K562 (cell line): ENCODE data around the gene TMEM214. TPM values are rescaled to one million over a fixed set of nuclear protein-coding genes. Genes with fewer than 3 reads are reported as not detected.

Experiments
- ATAC-seq: fragments of 200-7000 bp; cut with Tn5 transposase; 3 replicates; pipeline ENCODE4 v1.9.1; 2020; ENCODE audit warnings: moderate library complexity
- BruUV-seq: library from RNA; stranded (reverse); fragments of 400-500 nt; replicated peaks from 2 replicates; lab custom pipeline; 2021; lab: Mats Ljungman, UMichigan
- CTCF ChIA-PET: fragments of 300-600 bp; formaldehyde crosslinking; extraction: SDS; loops from one replicate; lab custom pipeline; 2021; ENCODE audit warnings: low intra/inter-chr PET ratio; lab: Yijun Ruan, JAX
- POLR2A ChIA-PET: fragments of 300-600, 350-650 bp; sonication (Branson Sonifier 250); formaldehyde crosslinking; extraction: SDS; loops from one replicate; lab custom pipeline; 2021; ENCODE audit warnings: antibody characterized with exemption, inconsistent platforms; lab: Yijun Ruan, JAX
- DNase-seq, 4 experiments: peaks; one replicate each; pipeline versions ENCODE4 v3.0.0 to v3.0.0-alpha.2; 2011 to 2018; ENCODE audit warnings: low spot score in 3 of 4, mixed read lengths in 3 of 4; ENCODE audit errors: extremely low read depth in 1 of 4
- FAIRE-seq: peaks from 2 replicates; lab custom pipeline; 2011; peaks lifted over from hg19 to GRCh38; lab: Jason Lieb, UNC
- H2AFZ ChIP-seq: 2 replicates; pipeline ENCODE4 v1.6.0; 2011; ENCODE audit warnings: low read depth, low read length, control low read depth, inconsistent platforms
- H3K27ac ChIP-seq: fragments of 200-600 bp; 3 replicates; pipeline ENCODE4 v1.8.0; 2011; ENCODE audit warnings: low read depth, mild to moderate bottlenecking, control low read depth, inconsistent platforms, low read length, moderate library complexity, mixed read lengths; ENCODE audit errors: extremely low read depth
- H3K27me3 ChIP-seq, 2 experiments: fragments of 300-600 bp in 1 of 2; 2 replicates in 1 of 2; 3 replicates in 1 of 2; pipeline versions ENCODE4 v1.6.0 to v1.8.0; 2011; ENCODE audit warnings: inconsistent platforms in 2 of 2, low read length in 2 of 2, mild to moderate bottlenecking in 1 of 2, mixed read lengths in 1 of 2, moderate library complexity in 1 of 2; ENCODE audit not compliant: control insufficient read depth in 2 of 2, insufficient read depth in 2 of 2
- H3K36me3 ChIP-seq: fragments of 300-600 bp; 3 replicates; pipeline ENCODE4 v1.8.0; 2011; ENCODE audit warnings: mild to moderate bottlenecking, low read length, inconsistent platforms; ENCODE audit not compliant: control insufficient read depth, insufficient read depth
- H3K4me1 ChIP-seq, 2 experiments: fragments of 200-600 bp in 1 of 2; replicated peaks in 1 of 2; 2 replicates in 1 of 2; 3 replicates in 1 of 2; pipeline versions ENCODE4 v1.5.1 to v1.8.0; 2011; ENCODE audit warnings: inconsistent platforms in 2 of 2, low read length in 2 of 2, mild to moderate bottlenecking in 1 of 2, mixed read lengths in 1 of 2, moderate library complexity in 1 of 2; ENCODE audit not compliant: control insufficient read depth in 2 of 2, insufficient read depth in 2 of 2
- H3K4me2 ChIP-seq: 2 replicates; pipeline ENCODE4 v1.6.1; 2011; ENCODE audit warnings: low read length, control low read depth, inconsistent platforms, mixed read lengths; ENCODE audit not compliant: insufficient read depth
- H3K4me3 ChIP-seq: fragments of 200-600 bp; sonication (generic), shearing (Covaris generic); 2 replicates; pipeline ENCODE4 v1.5.1; 2016; ENCODE audit warnings: control low read depth, inconsistent platforms
- H3K79me2 ChIP-seq: fragments of 200-600 bp; 3 replicates; pipeline ENCODE4 v1.8.0; 2011; ENCODE audit warnings: low read length, inconsistent platforms; ENCODE audit not compliant: control insufficient read depth, insufficient read depth
- H3K9ac ChIP-seq, 2 experiments: 2 replicates each; pipeline versions ENCODE4 v1.6.0 to v1.6.1; 2011; ENCODE audit warnings: low read depth in 2 of 2, low read length in 2 of 2, control low read depth in 1 of 2, inconsistent platforms in 1 of 2, mild to moderate bottlenecking in 1 of 2, mixed read lengths in 1 of 2; ENCODE audit not compliant: insufficient read depth in 1 of 2
- H3K9me1 ChIP-seq: one replicate; pipeline ENCODE4 v1.6.0; 2011; ENCODE audit warnings: inconsistent platforms, mild to moderate bottlenecking, low read length, moderate library complexity; ENCODE audit not compliant: control insufficient read depth, insufficient read depth
- H3K9me3 ChIP-seq: replicated peaks from 2 replicates; pipeline ENCODE4 v1.5.1; 2011; ENCODE audit warnings: low read depth, low read length, inconsistent platforms; ENCODE audit not compliant: control insufficient read depth, insufficient read depth
- H4K20me1 ChIP-seq: replicated peaks from 2 replicates; pipeline ENCODE4 v1.6.1; 2011; ENCODE audit warnings: low read length, inconsistent platforms, mixed read lengths; ENCODE audit not compliant: control insufficient read depth, insufficient read depth
- BCL6 ChIP-seq: fragments of 250-450 bp; sonication (Bioruptor Pico); IDR thresholded peaks from 2 replicates; pipeline ENCODE4 v1.4.0; 2020
- GTF2B ChIP-seq: IDR thresholded peaks from 2 replicates; pipeline ENCODE4 v1.6.1; 2011; ENCODE audit not compliant: insufficient read length; ENCODE audit errors: extremely low read depth
- HLTF ChIP-seq: fragments of 450-650 bp; IDR thresholded peaks from 2 replicates; pipeline ENCODE4 v1.6.1; 2016
- HMGN3 ChIP-seq: IDR thresholded peaks from 2 replicates; pipeline ENCODE4 v1.6.1; 2011; ENCODE audit warnings: borderline replicate concordance, low read depth, mild to moderate bottlenecking, mixed read lengths, low read length; ENCODE audit not compliant: insufficient read length; ENCODE audit errors: extremely low read depth
- POLR2G ChIP-seq: fragments of 200-400 bp; formaldehyde crosslinking; IDR thresholded peaks from 2 replicates; pipeline ENCODE4 v1.6.1; 2017; ENCODE audit warnings: low read depth, mild to moderate bottlenecking, antibody characterized with exemption, low read length, moderate library complexity
- RBFOX2 ChIP-seq: fragments of 200-400 bp; formaldehyde crosslinking; IDR thresholded peaks from 2 replicates; pipeline ENCODE4 v1.6.1; 2017; ENCODE audit warnings: low read depth, mild to moderate bottlenecking, low read length, moderate library complexity
- RBM22 ChIP-seq: fragments of 200-400 bp; formaldehyde crosslinking; IDR thresholded peaks from 2 replicates; pipeline ENCODE4 v1.6.1; 2018; ENCODE audit warnings: low read length, low read depth; ENCODE audit not compliant: poor library complexity, severe bottlenecking
- ZNF174 ChIP-seq: fragments of 250-450 bp; sonication (Bioruptor Pico); IDR thresholded peaks from 2 replicates; pipeline ENCODE4 v1.4.0; 2020; ENCODE audit warnings: mild to moderate bottlenecking
- ZNF24 ChIP-seq: fragments of 450-650 bp; IDR thresholded peaks from 2 replicates; pipeline ENCODE4 v1.6.1; 2016
- ZNF347 ChIP-seq: fragments of 450-650 bp; formaldehyde crosslinking; IDR thresholded peaks from 2 replicates; pipeline ENCODE4 v1.4.0; 2020; ENCODE audit warnings: low read depth, mild to moderate bottlenecking, moderate library complexity
- WGBS: fragments of 100-300 bp; shearing (Covaris generic); methylation state at CpG from one replicate; pipeline ENCODE4 v1.1.6; 2016; ENCODE audit warnings: low coverage, mixed read lengths; ENCODE audit not compliant: insufficient coverage; ENCODE audit errors: missing lambda C conversion rate; 5-methylcytosine and 5-hydroxymethylcytosine counted together
- in situ Hi-C: fragments of 300-500 bp; cut with MboI; formaldehyde crosslinking; loops from 4 replicates; pipeline ENCODE4 v1.15.0; 2018; ENCODE audit warnings: inconsistent platforms, mixed read lengths
- intact Hi-C: fragments of 100-400 bp; cut with micrococcal nuclease; formaldehyde crosslinking; loops from 2 replicates; pipeline ENCODE4 v1.14.2; 2022
- polyA plus RNA-seq, 8 experiments: library from polyadenylated mRNA; depleted of rRNA in 4 of 8; stranded (reverse) in 5 of 8; unstranded in 3 of 8; fragments of >200 nt; fragmentation: Nextera tagmentation in 2 of 8; fragmentation: Illumina TruSeq in 1 of 8; extraction: Ambion mirVana in 2 of 8; extraction: Trizol in 1 of 8; gene quantifications; 2 replicates each; pipeline versions ENCODE4 v1.2.1 to v1.2.3, GENCODE V29; 2011 to 2014; ENCODE audit warnings: inconsistent platforms in 1 of 8, missing spikeins in 1 of 8
- total RNA-seq, 7 experiments: library from RNA; depleted of rRNA in 6 of 7; stranded (reverse); fragments of >200 nt in 6 of 7; fragmentation: Illumina TruSeq in 2 of 7; extraction: Trizol in 2 of 7; gene quantifications; 2 replicates each; pipeline versions ENCODE4 v1.2.1 to v1.2.3, GENCODE V29; 2011 to 2021; ENCODE audit warnings: low replicate concordance in 1 of 7
- TF ChIP-seq, protein P1 (sequence below): fragments of 450-650 bp; formaldehyde crosslinking; IDR thresholded peaks from 2 replicates; pipeline ENCODE4 v1.4.0; 2022; ENCODE audit warnings: missing genetic modification characterization

The TMEM214 gene
- total and polyA plus RNA-seq, 9 of the 15 experiments (the other 6 are each of a cell fraction or from before 2014, with no cell fraction given), result 11.4 to 81.4 (median 44.1) TPM

DNA sequence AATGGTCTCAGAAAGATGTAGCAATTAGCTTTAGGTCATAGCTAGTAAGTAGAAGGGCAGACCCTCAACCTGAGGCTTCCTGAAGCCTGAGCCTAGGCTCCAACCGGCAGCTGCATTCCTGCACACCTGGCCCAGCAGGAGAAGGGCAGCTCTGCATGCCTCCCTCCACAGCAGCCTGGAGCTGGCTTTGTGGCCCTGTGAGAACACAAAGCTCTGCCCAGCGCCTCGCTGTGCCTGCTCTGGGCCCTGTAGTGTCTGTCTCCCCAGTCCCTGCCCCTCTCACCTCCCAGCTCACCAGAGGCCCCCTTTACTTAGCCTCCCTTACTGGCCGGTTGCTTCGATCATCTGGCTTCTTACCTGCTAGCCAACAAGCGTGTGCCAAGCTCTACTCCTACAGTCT lies 6.7 kb downstream of the TMEM214 start (continued):
- TF ChIP-seq HMGN3 (no peak), GTF2B (no peak), ZNF174 (no peak), HLTF (no peak), BCL6 (CRISPR knock-in tag) (no peak)

DNA sequence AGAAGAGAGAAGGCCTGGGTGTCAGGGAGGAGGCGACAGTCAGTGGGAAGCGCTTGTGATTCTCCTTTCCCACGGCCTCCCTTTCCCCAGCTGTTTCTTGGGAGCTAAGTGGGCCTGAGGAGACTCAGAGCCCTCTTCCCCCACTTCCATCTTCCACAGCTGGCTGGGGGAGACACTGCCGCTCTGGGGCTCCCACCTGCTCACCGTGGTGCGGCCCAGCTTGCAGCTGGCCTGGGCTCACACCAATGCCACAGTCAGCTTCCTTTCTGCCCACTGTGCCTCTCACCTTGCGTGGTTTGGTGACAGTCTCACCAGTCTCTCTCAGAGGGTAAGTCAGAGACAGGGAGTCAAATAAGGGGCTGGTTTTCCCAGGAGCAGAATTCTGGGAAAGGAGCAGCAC lies 7.1 kb downstream of the TMEM214 start:
- peaks cover 88% of the 10 kb centered on the region for H3K36me3 ChIP-seq
- no peaks in the 10 kb centered on the region for H3K9me3 ChIP-seq
- BruUV-seq, result no TSS peak
- 0 out of 4 replicates have a peak overlapping the region, but pooled peaks of 1 of the 2 experiments have one; percentile 38 for H3K9ac ChIP-seq
- no peak overlapping the region for H3K4me2 ChIP-seq
- DNase-seq (no peak), ATAC-seq (no peak), FAIRE-seq (no peak)
- H3K4me3 ChIP-seq, result no peak overlapping the region
- no peaks in the 10 kb centered on the region for H3K27me3 ChIP-seq
- ChIA-PET POLR2A (interaction anchor here (0.6 to 1.8 kb wide), 15 partner anchors 9 to 653 kb away, joined by 3 to 8 read pairs (median 3); partner anchors contain the start of genes AGBL5 and KHK), CTCF (no interaction called here)
- H3K27ac ChIP-seq, result no peak overlapping the region
- intact Hi-C loops, result no loop called here
- H3K79me2 ChIP-seq, result peaks cover 8% of the 10 kb centered on the region
- peaks cover 9% of the 10 kb centered on the region for H3K9me1 ChIP-seq
- no peaks in the 10 kb centered on the region; a peak in 1 of 5 replicates for H3K4me1 ChIP-seq
- in situ Hi-C loops, result no loop called here
- no peak overlapping the region for H2AFZ ChIP-seq
- no peaks in the 10 kb centered on the region for H4K20me1 ChIP-seq
- WGBS, result 89% methylated on average over 7 of the region's 7 CpGs
- TF ChIP-seq POLR2G (peak; percentile 51; the same call in 1 of the 2 replicates), RBFOX2 (peak; percentile 59), ZNF24 (no peak), RBM22 (peak; percentile 15), ZNF347 (CRISPR knock-in tag) (no peak)
- TF ChIP-seq, protein P1, sequence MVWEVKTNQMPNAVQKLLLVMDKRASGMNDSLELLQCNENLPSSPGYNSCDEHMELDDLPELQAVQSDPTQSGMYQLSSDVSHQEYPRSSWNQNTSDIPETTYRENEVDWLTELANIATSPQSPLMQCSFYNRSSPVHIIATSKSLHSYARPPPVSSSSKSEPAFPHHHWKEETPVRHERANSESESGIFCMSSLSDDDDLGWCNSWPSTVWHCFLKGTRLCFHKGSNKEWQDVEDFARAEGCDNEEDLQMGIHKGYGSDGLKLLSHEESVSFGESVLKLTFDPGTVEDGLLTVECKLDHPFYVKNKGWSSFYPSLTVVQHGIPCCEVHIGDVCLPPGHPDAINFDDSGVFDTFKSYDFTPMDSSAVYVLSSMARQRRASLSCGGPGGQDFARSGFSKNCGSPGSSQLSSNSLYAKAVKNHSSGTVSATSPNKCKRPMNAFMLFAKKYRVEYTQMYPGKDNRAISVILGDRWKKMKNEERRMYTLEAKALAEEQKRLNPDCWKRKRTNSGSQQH, result no peak
